ENCODE measurements around the gene GBX1. TPM values are rescaled to one million over a fixed set of nuclear protein-coding genes. Genes with fewer than 3 reads are reported as not detected.

The GBX1 gene
- total and polyA plus RNA-seq, 2 donors (not counting 3 experiments of a cell fraction or from before 2014, with no cell fraction given), result not detected

DNA sequence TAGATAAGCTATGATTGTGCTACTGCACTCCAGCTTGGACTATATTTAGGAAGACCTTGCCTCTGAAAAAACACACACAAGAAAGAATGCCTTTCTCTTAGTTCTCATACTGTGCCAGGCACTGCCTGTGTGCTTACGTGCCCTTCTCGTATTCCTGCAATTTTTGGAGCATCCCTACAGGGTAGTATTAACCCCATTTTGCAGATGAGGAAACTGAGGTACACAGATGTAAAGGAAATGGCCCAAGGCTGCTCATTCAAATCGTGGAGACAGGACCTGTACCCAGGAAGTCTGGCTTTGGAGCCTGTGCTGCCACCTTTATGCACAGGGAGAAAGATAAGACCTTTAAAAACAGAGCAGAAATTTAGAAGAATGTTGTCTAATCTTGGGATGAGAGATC lies 64.5 kb downstream of the GBX1 start:
- dilution Hi-C loops (cut with MboI; ENCODE audit: extremely low pct_ligation_motif_present, low sequenced_read_pairs), result no loop called here
- H3K9me1 ChIP-seq (replicated peaks; ENCODE audit: control insufficient read depth, extremely low read depth, insufficient read depth, low read length), result no peaks in the 10 kb centered on the region
- BruUV-seq (replicated peaks), result no TSS peak
- intact Hi-C loops (cut with micrococcal nuclease), result no loop called here
- peaks cover 17% of the 10 kb centered on the region for H3K4me1 ChIP-seq (ENCODE audit: control insufficient read depth, extremely low read depth, insufficient read depth, low read length)
- no peak overlapping the region for H3K9ac ChIP-seq (replicated peaks; ENCODE audit: extremely low read depth, insufficient read depth, low read length)
- no peak overlapping the region for H3K4me3 ChIP-seq (replicated peaks in 1 of 3; ENCODE audit: insufficient read depth in 1 of 3, low read depth in 1 of 3, low read length in 3 of 3)
- H3K27ac ChIP-seq (ENCODE audit: insufficient read depth, low read depth, low read length), result no peak overlapping the region
- no peak for FAIRE-seq
- TF ChIP-seq EZH2 (IDR thresholded peaks at IDR 0.05; ENCODE audit: borderline replicate concordance, low read depth, low read length, severe bottlenecking), result no peak
- no peak for TF ChIP-seq JUN (IDR thresholded peaks at IDR 0.05; ENCODE audit: borderline replicate concordance, insufficient read depth, insufficient read length, low read depth)
- no peak for TF ChIP-seq POLR2AphosphoS5 (IDR thresholded peaks at IDR 0.05; ENCODE audit: insufficient read depth, low read depth, low read length)
- no peak for TF ChIP-seq POLR2A (IDR thresholded peaks at IDR 0.05; ENCODE audit: low read depth, low read length)
- TF ChIP-seq FOS (IDR thresholded peaks at IDR 0.05; ENCODE audit: borderline replicate concordance, insufficient read depth, low read length), result no peak
- TF ChIP-seq GATA2 (IDR thresholded peaks at IDR 0.05; ENCODE audit: insufficient read depth, insufficient read length, low read depth, low read length), result no peak
- TF ChIP-seq CTCF (IDR thresholded peaks at IDR 0.05; ENCODE audit: extremely low read depth in 1 of 2, insufficient read depth in 1 of 2, low read depth in 1 of 2, low read length in 2 of 2), result no peak
- H3K9me3 ChIP-seq (replicated peaks; ENCODE audit: control insufficient read depth, insufficient read depth, low read length), result no peaks in the 10 kb centered on the region
- peaks cover 0 to 1% of the 10 kb centered on the region in 2 experiments for H3K36me3 ChIP-seq (ENCODE audit: control insufficient read depth in 2 of 2, extremely low read depth in 1 of 2, insufficient read depth in 2 of 2, low read length in 2 of 2)
- peaks cover 84% of the 10 kb centered on the region for H3K79me2 ChIP-seq (ENCODE audit: control insufficient read depth, insufficient read depth, low read length)
- ChIA-PET POLR2A (no interaction called here), CTCF (interaction anchor here (0.9 to 3.5 kb wide), 4 partner anchors 12 to 38 kb away, joined by 3 to 29 read pairs (median 6); no protein-coding TSS in a partner anchor)
- no peaks in the 10 kb centered on the region for H4K20me1 ChIP-seq (replicated peaks; ENCODE audit: control insufficient read depth, extremely low read depth, insufficient read depth, low read length)
- no peaks in the 10 kb centered on the region for H3K27me3 ChIP-seq (ENCODE audit: control insufficient read depth in 2 of 2, insufficient read depth in 2 of 2, low read length in 2 of 2)
- no peak for DNase-seq (ENCODE audit: low read depth, low spot score)
- no peak overlapping the region for H3K4me2 ChIP-seq (ENCODE audit: insufficient read depth, low read length)
- no peak overlapping the region for H2AFZ ChIP-seq (ENCODE audit: low read depth, low read length)

All from endothelial cell of umbilical vein (primary cell).